ENCODE measurements around the gene WFIKKN1.
"Not testable (repeated sequence)": the region's sequence is repeated elsewhere in the genome, so short reads cannot be mapped to it uniquely, and the experiment has no call there.

The WFIKKN1 gene

DNA sequence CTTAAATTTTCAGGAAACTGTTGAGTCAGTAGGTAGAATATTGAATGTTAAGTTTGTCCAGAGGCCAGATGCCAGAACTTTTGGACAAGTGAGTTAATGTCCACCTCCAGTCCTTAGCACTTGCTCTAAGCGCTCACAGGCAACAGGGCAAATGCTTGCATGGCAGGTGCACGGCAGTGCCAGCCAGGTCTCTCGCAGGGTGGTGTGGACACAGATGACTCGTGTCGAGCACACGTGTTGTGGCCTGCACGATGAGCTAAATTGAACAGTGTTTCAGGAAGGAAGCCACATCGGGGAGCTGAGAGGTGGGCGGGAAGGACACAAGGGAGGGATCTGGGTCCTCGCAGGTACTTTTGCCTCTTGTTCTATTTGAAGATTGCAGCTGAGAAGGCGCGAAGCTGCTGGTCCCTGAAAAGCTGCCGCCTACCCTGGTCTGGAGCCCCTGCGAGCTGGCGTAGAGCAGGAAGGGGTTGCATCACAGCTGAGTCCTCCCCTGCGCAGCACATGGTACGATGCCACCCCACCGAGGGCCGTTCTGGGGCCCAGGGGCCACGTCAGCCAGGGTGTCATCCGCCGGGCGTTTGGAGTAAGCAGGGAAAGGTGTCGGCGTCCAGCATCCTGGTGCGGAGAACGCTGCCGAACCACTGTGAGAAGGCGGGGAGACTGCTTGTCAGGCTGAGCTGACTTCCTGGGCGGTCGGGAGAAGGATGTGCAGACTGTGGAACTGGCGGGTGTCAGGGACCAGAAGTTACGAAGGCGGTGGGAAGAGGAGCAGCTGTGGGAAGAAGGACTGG, 34.6 kb upstream of the WFIKKN1 start:
- DNase-seq: no peak

DNA sequence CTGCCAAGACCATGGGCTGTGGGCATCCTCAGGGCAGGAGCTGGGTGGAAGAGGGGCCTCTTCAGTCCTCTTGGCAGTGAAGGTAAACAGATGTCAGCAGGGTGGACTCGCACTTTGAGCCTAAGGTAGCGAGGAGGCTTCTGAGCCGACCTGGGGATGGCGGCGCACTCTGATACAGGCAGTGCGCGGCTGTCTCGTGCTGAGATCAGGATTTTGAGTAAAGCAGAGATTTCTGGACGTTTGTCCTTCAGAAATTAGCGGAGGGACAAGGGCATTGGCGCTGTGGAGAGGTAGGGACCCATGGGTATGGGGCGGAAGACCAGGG, 34.1 kb upstream of the WFIKKN1 start:
- no peak for DNase-seq

DNA sequence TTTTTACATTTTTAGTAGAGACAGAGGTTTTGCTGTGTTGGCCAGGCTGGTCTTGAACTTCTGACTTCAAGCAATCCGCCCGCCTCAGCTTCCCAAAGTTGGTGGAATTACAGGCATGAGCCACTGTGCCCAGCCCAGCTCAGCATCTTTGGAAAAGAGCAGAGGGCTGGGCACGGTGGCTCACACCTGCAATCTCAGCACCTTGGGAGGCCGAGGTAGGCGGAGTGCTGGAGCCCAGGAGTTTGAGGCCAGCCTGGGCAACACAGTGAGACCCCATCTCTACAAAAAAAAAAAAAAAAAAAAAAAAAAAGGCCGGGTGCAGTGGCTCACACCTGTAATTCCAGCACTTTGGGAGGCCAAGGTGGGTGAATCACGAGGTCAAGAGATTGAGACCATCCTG, 33.1 kb upstream of the WFIKKN1 start:
- not testable (repeated sequence) for DNase-seq

- DNase-seq: no peak
These were observed 31.7 kb upstream of the WFIKKN1 start for GRCh38 chr16:598823-599739.

DNA sequence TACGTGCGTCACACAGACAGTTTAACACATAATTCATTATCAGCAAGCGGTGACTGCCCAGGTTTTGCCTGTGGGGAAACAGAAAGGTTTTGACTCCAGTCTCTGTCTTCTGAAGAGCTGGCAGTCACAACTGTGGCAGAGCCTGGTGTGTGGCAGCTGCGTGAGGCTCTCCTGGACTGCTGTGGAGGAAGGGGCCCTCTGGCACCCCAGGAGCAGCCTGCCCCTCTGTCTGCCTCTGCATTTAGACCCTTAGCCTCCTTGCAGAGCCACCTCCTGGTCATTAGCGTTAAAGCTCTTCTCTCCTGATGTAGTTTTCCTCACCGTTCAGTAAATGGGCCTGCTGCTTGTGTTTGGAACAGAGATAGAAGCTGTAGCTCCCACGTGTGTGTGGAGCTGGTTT, 30.0 kb upstream of the WFIKKN1 start:
- DNase-seq: no peak

DNA sequence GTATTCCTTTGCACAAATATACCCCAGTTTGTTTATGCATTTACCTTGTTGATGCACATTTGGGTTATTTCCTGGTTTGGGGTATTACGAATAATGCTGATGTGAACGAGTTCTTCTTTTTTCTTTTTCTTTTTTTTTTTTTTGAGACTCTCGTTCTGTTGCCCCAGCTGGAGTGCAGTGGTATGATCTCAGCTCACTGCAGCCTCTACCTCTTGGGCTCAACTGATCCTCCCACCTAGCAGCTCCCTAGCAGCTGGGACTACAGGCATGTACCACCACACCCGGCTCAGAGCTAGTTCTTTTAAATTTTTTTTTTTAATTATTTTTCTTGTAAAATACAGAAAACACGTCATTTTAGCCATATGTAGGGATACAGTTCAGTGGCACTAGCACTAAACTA, 26.9 kb upstream of the WFIKKN1 start:
- DNase-seq: no peak

- DNase-seq: no peak
These were observed 24.0 kb upstream of the WFIKKN1 start for GRCh38 chr16:606656-607307.

DNA sequence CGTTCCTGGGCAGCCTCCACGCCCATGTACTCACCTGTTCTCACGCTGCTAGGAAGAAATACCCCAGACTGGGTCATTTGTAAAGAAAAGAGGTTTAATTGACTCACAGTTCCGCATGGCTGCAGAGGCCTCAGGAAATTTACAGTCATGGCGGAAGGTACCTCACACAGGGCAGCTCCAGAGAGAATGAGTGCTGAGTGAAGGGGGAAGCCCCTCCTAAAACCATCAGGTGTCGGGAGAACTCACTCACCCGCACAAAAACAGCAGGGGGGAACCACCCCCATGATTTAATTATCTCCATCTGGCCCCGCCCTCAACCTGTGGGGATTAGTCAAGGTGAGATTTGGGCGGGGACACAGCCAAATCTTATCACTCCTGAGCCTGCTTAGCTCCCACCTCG, 22.8 kb upstream of the WFIKKN1 start:
- DNase-seq: peak; percentile 57

- no peak for DNase-seq
These were observed 21.5 kb upstream of the WFIKKN1 start for GRCh38 chr16:609316-609715.

DNA sequence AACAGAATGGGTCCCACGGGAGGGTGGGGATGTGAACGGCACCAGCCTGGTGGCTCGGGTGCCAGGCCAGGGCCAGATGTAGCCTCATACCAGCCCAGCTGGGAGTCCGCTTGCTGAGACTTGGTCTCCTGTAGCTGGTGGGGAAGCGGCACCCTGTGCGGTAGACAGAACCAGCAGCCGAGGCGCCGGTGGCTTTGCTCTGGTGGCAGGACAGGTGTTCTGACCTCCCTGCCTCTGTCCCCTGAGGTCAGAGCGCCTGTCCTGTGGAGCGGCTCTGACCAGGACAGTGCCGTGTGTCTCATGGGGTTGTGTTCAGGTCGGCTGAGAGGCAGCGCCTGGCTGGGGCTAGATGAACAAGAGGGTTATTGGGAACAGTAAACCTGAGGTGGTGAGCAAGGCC, 20.8 kb upstream of the WFIKKN1 start:
- no peak for DNase-seq

- DNase-seq: peak; percentile 61
These were observed 20.0 kb upstream of the WFIKKN1 start for GRCh38 chr16:610513-611381.

DNA sequence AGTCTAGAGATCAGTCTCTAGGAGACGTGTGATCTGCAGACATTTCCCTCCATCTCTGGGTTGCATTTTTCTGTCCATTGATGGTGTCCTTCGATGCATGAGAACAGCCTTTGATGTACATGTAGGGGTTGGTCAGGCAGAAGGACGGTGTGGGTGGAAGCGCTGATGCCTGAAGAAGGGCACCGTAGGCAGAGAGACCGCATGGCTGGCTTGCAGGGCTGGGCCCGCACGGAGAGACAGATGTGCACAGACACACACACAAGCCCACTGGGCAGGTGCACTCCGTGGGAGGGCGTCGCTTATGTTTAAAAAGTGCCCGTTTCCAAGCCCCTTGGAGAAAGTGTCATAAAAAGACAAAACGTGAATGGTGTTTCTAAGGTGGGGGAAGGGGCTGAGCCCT, 15.7 kb upstream of the WFIKKN1 start:
- no peak for DNase-seq

GRCh38 chr16:616733-617586, 13.8 kb upstream of the WFIKKN1 start:
- no peak for DNase-seq

GRCh38 chr16:617855-618254, 12.9 kb upstream of the WFIKKN1 start:
- no peak for DNase-seq

DNA sequence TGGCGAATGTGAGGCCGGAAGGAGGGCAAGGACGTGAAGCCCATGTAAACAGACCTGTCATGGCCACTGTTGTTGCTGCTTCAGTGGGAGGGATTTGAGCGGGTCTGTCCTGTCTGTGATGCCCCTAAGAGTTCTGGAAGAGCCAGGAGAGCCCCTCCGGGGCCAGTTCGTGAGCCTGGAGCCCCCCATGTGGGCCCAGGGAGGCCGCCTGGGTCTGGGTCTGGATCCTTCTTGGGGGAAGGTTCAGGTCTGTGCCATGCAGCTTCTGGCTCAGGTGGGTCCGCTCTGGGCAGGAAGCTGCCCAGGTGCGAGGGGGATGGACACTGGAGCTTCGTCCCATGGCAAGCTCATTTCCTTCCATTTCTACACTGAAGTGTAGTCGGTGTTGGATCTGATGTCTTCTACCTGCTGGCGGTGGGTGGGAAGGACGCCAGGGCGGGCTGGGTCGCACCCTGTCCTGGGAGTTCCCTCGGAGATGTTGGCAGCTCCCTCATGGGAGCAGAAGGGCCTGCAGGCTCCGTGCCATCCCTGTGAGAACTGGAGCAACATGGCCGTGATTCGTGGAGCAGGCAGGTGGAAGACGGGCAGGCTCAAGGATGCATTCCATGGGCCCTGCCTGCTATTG, 11.2 kb upstream of the WFIKKN1 start:
- no peak for DNase-seq

DNA sequence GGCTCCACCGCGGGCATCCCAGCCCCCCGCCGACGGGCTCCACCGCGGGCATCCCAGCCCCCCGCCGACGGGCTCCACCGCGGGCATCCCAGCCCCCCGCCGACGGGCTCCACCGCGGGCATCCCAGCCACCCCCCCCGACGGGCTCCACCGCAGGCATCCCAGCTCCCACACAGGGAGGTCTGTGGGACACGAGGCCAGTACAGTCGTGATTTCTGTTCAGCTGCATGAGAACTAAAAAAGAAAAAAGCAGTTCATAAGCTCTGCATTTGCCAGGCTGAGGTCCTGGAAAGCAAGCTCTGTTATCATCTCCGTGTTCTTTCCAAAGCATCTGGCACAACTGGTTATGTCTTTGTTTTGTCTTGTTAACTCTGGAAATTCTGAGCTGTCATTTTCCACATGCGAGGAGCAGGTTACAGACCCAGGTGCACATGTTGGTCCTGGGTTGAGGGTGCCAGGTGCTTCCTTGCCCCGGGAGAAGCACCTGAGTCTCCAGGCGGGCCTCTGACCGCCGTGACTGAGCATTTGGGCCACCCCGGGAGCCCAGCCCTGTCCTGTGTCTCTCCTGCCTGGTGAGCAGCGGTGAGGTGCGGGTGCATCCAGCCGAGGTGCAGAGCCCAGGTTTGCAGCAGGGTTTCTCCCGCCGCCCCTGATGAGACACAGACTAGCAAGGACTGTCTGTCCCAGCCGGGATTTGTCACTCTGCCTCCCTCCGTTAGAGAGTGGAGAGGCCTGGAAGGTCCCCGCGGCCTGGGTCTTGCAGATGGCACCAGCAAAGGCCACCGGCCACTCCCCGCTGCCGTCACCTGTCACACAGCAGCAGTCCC, 9.9 kb upstream of the WFIKKN1 start:
- no peak for DNase-seq

GRCh38 chr16:621526-622105, 9.2 kb upstream of the WFIKKN1 start:
- no peak for DNase-seq

GRCh38 chr16:622920-623280, 7.9 kb upstream of the WFIKKN1 start:
- no peak for DNase-seq

DNA sequence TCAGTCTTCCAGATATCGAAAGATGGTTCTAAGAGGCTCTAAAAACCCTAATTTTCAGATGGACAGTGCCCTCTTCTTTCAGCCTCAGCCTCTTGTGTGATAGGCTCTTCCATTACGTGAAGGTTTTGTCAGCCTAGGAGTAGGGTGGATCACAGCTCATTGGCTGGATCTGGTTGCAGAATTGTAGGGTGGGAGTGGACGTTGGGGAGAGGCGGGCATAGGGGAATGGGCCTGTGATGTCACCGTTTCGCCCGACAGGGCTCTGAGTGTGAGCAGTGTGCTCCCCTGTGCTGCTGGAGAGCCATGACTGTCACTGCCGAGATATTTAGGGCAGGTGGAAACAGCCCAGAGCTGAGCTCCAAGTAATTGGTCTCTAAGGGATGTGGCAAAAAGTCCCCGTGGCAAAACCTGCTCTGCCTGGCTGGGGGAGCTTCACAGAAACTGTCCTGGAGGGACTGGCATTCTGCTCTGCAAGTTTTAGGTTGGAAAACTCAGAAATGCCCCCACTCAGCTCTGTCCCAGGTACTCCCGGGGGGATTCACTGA, 6.2 kb upstream of the WFIKKN1 start:
- no peak for DNase-seq

All from activated CD4-positive, CD25-positive, alpha-beta regulatory T cell treated with anti-CD3 and anti-CD28 coated beads, Interleukin-2, amount 50 U/mL, for 72 hours (primary cell).